CD4-positive, alpha-beta T cell treated with Interleukin-17A for 1 hour (primary cell): ENCODE data around the gene CD300H.
A peak's percentile ranks its signal among the peaks of the same experiment; 100 is the strongest.
"Not testable (repeated sequence)": the region's sequence is repeated elsewhere in the genome, so short reads cannot be mapped to it uniquely, and the experiment has no call there.

Source experiments
- DNase-seq: peaks from one replicate; pipeline ENCODE4 v3.0.0-alpha.2; 2020

CD300H gene

GRCh38 chr17:74525465-74525725, 41.9 kb downstream of the CD300H start:
- no peak for DNase-seq

- DNase-seq, result no peak
Measured at GRCh38 chr17:74524653-74525464, 42.5 kb downstream of the CD300H start.

- DNase-seq, result no peak
Measured at GRCh38 chr17:74523308-74523707, 44.0 kb downstream of the CD300H start.

- DNase-seq, result no peak
Measured at GRCh38 chr17:74522381-74523105, 44.8 kb downstream of the CD300H start.

- no peak for DNase-seq
Measured at GRCh38 chr17:74521701-74522201, 45.6 kb downstream of the CD300H start.

GRCh38 chr17:74520790-74521480, 46.4 kb downstream of the CD300H start:
- no peak for DNase-seq

GRCh38 chr17:74520016-74520434, 47.3 kb downstream of the CD300H start:
- peak; percentile 18 for DNase-seq

GRCh38 chr17:74518413-74518981, 48.8 kb downstream of the CD300H start:
- DNase-seq, result not testable (repeated sequence)

GRCh38 chr17:74516561-74517328, 50.6 kb downstream of the CD300H start:
- no peak for DNase-seq

- no peak for DNase-seq
Measured at GRCh38 chr17:74515941-74516340, 51.4 kb downstream of the CD300H start.

GRCh38 chr17:74514632-74515334, 52.5 kb downstream of the CD300H start:
- no peak for DNase-seq

GRCh38 chr17:74513987-74514631, 53.2 kb downstream of the CD300H start:
- DNase-seq, result peak; percentile 58

- DNase-seq, result peak; percentile 14
Measured at GRCh38 chr17:74512624-74513091, 54.7 kb downstream of the CD300H start.

- no peak for DNase-seq
Measured at GRCh38 chr17:74512036-74512435, 55.3 kb downstream of the CD300H start.
